Endothelial cell of umbilical vein (primary cell): ENCODE data around the gene MT1F. TPM values are rescaled to one million over a fixed set of nuclear protein-coding genes. Genes with fewer than 3 reads are reported as not detected.

Experiments used
- BruUV-seq: library from RNA; stranded (reverse); fragments of 400-500 nt; replicated peaks from 2 replicates; lab custom pipeline; 2021; lab: Mats Ljungman, UMichigan
- CTCF ChIA-PET: fragments of 300-600, 350-600 bp; sonication (Branson Sonifier 250); formaldehyde crosslinking; loops from one replicate; lab custom pipeline; 2021; ENCODE audit warnings: antibody characterized with exemption, inconsistent platforms; lab: Charles Lee
- POLR2A ChIA-PET: fragments of 300-600, 350-600 bp; sonication (Branson Sonifier 250); formaldehyde crosslinking; loops from one replicate; lab custom pipeline; 2021; ENCODE audit warnings: antibody characterized with exemption, inconsistent platforms; lab: Charles Lee
- DNase-seq: peaks from one replicate; pipeline ENCODE4 v3.0.0-alpha.2; 2011; ENCODE audit warnings: low read depth, low spot score
- FAIRE-seq: peaks from 2 replicates; lab custom pipeline; 2011; peaks lifted over from hg19 to GRCh38; lab: Jason Lieb, UNC
- H2AFZ ChIP-seq: 2 replicates; pipeline ENCODE4 v1.6.0; 2012; ENCODE audit warnings: low read depth, low read length, control low read depth, inconsistent platforms
- H3K27ac ChIP-seq: 2 replicates; pipeline ENCODE4 v1.5.1; 2011; ENCODE audit warnings: low read depth, mild to moderate bottlenecking, control low read depth, low read length, moderate library complexity; ENCODE audit not compliant: insufficient read depth
- H3K27me3 ChIP-seq, 2 experiments: 2 replicates each; pipeline versions ENCODE4 v1.6.0 to v1.6.1; 2011; ENCODE audit warnings: low read length in 2 of 2, mixed read lengths in 1 of 2; ENCODE audit not compliant: control insufficient read depth in 2 of 2, insufficient read depth in 2 of 2
- H3K36me3 ChIP-seq, 2 experiments: 2 replicates in 1 of 2; 3 replicates in 1 of 2; pipeline ENCODE4 v1.5.1; 2011; ENCODE audit warnings: low read length in 2 of 2, mild to moderate bottlenecking in 1 of 2, moderate library complexity in 1 of 2; ENCODE audit not compliant: control insufficient read depth in 2 of 2, insufficient read depth in 2 of 2; ENCODE audit errors: extremely low read depth in 1 of 2
- H3K4me1 ChIP-seq: 3 replicates; pipeline ENCODE4 v1.5.1; 2011; ENCODE audit warnings: mild to moderate bottlenecking, low read length; ENCODE audit not compliant: control insufficient read depth, insufficient read depth; ENCODE audit errors: extremely low read depth
- H3K4me2 ChIP-seq: 2 replicates; pipeline ENCODE4 v1.6.1; 2011; ENCODE audit warnings: low read length, control low read depth, mixed read lengths; ENCODE audit not compliant: insufficient read depth
- H3K4me3 ChIP-seq, 3 experiments: fragments of 200-600 bp in 1 of 3; sonication (generic), shearing (Covaris generic) in 1 of 3; replicated peaks in 1 of 3; 2 replicates each; pipeline ENCODE4 v1.5.1; 2011 to 2016; ENCODE audit warnings: control low read depth in 3 of 3, low read length in 3 of 3, mild to moderate bottlenecking in 2 of 3, inconsistent platforms in 1 of 3, low read depth in 1 of 3, moderate library complexity in 1 of 3; ENCODE audit not compliant: insufficient read depth in 1 of 3
- H3K79me2 ChIP-seq: 2 replicates; pipeline ENCODE4 v1.6.0; 2012; ENCODE audit warnings: low read length, inconsistent platforms; ENCODE audit not compliant: control insufficient read depth, insufficient read depth
- H3K9ac ChIP-seq: replicated peaks from 2 replicates; pipeline ENCODE3; 2011; ENCODE audit warnings: low read length, control low read depth; ENCODE audit not compliant: insufficient read depth; ENCODE audit errors: extremely low read depth
- H3K9me1 ChIP-seq: replicated peaks from 3 replicates; pipeline ENCODE4 v1.6.0; 2011; ENCODE audit warnings: mild to moderate bottlenecking, low read length; ENCODE audit not compliant: control insufficient read depth, insufficient read depth; ENCODE audit errors: extremely low read depth
- H3K9me3 ChIP-seq: replicated peaks from 2 replicates; pipeline ENCODE4 v1.5.1; 2012; ENCODE audit warnings: low read length, inconsistent platforms; ENCODE audit not compliant: control insufficient read depth, insufficient read depth
- H4K20me1 ChIP-seq: replicated peaks from 2 replicates; pipeline ENCODE3; 2011; ENCODE audit warnings: mild to moderate bottlenecking, low read length; ENCODE audit not compliant: control insufficient read depth, insufficient read depth; ENCODE audit errors: extremely low read depth
- GATA2 ChIP-seq: IDR thresholded peaks from 2 replicates; pipeline ENCODE4 v1.7.0; 2011; ENCODE audit warnings: low read depth, mild to moderate bottlenecking, moderate library complexity, mixed read lengths, low read length; ENCODE audit not compliant: insufficient read length, insufficient read depth
- JUN ChIP-seq: IDR thresholded peaks from 2 replicates; pipeline ENCODE4 v1.6.1; 2011; ENCODE audit warnings: borderline replicate concordance, low read depth; ENCODE audit not compliant: insufficient read length, insufficient read depth
- MAX ChIP-seq: IDR thresholded peaks from 2 replicates; pipeline ENCODE4 v1.6.1; 2011; ENCODE audit not compliant: insufficient read depth, insufficient read length
- MYC ChIP-seq: IDR thresholded peaks from one replicate; pipeline ENCODE4 v1.6.1; 2011; ENCODE audit warnings: mild to moderate bottlenecking, low read depth, low read length
- POLR2A ChIP-seq: IDR thresholded peaks from 2 replicates; pipeline ENCODE4 v1.6.1; 2012; ENCODE audit warnings: low read depth, mild to moderate bottlenecking, control low read depth, low read length
- dilution Hi-C: fragments of 300-500 bp; cut with MboI; formaldehyde crosslinking; loops from one replicate; pipeline ENCODE4 v1.15.0; 2019; ENCODE audit warnings: low sequenced_read_pairs; ENCODE audit not compliant: extremely low pct_ligation_motif_present
- intact Hi-C: fragments of 100-400 bp; cut with micrococcal nuclease; formaldehyde crosslinking; loops from one replicate; pipeline ENCODE4 v1.10.0; 2022
- polyA plus RNA-seq, 4 experiments: library from polyadenylated mRNA; depleted of rRNA in 3 of 4; stranded (reverse) in 3 of 4; unstranded in 1 of 4; fragments of >200 nt; gene quantifications; 2 replicates each; pipeline versions ENCODE4 v1.2.1 to v1.2.3, GENCODE V29; 2011 to 2012; ENCODE audit warnings: missing spikeins in 1 of 4
- total RNA-seq: library from RNA; stranded (reverse); gene quantifications from 2 replicates; pipeline ENCODE4 v1.2.3, GENCODE V29; 2021

MT1F gene
- total and polyA plus RNA-seq, 2 donors (not counting 3 experiments of a cell fraction or from before 2014, with no cell fraction given): 2.2 to 2.6 TPM

GRCh38 chr16:56640076-56640475, 17.7 kb upstream of the MT1F start:
- no peak for FAIRE-seq
- intact Hi-C loops (no loop called here), dilution Hi-C loops (no loop called here)
- DNase-seq: no peak
- POLR2A ChIA-PET: no interaction called here
- no peak overlapping the region for H3K4me2 ChIP-seq
- CTCF ChIA-PET: interaction anchor here (1.4 to 1.7 kb wide), 2 partner anchors 36 to 62 kb away, joined by 5 to 6 read pairs; no protein-coding TSS in a partner anchor
- H2AFZ ChIP-seq: no peak overlapping the region
- no TSS peak for BruUV-seq
- H3K79me2 ChIP-seq: no peaks in the 10 kb centered on the region
- no peaks in the 10 kb centered on the region for H3K36me3 ChIP-seq
- H4K20me1 ChIP-seq: no peaks in the 10 kb centered on the region
- no peak overlapping the region for H3K9ac ChIP-seq
- H3K9me1 ChIP-seq: no peaks in the 10 kb centered on the region
- H3K27ac ChIP-seq: no peak overlapping the region
- no peak overlapping the region for H3K4me3 ChIP-seq
- H3K9me3 ChIP-seq: no peaks in the 10 kb centered on the region
- H3K4me1 ChIP-seq: peaks cover 15% of the 10 kb centered on the region
- TF ChIP-seq MAX: no peak
- peaks cover 35 to 50% of the 10 kb centered on the region in 2 experiments for H3K27me3 ChIP-seq

- no peak for DNase-seq
- H3K9me3 ChIP-seq: no peaks in the 10 kb centered on the region
Observed at GRCh38 chr16:56641166-56641565, 16.6 kb upstream of the MT1F start.

More at GRCh38 chr16:56641166-56641565, 16.6 kb upstream of the MT1F start:
- H3K27me3 ChIP-seq: peaks cover 35 to 50% of the 10 kb centered on the region in 2 experiments
- no peak overlapping the region for H3K4me2 ChIP-seq
- H2AFZ ChIP-seq: no peak overlapping the region
- TF ChIP-seq POLR2A (no peak), JUN (no peak), MYC (no peak), GATA2 (no peak)
- no peaks in the 10 kb centered on the region for H3K36me3 ChIP-seq
- H3K27ac ChIP-seq: no peak overlapping the region
- H3K4me1 ChIP-seq: peaks cover 10% of the 10 kb centered on the region
- no peak for FAIRE-seq
- no peaks in the 10 kb centered on the region for H3K9me1 ChIP-seq
- intact Hi-C loops: no loop called here
- H3K4me3 ChIP-seq: no peak overlapping the region
- BruUV-seq: no TSS peak
- ChIA-PET CTCF (interaction anchor here (1.4 to 2.3 kb wide), 2 partner anchors 41 to 61 kb away, joined by 5 to 8 read pairs; no protein-coding TSS in a partner anchor), POLR2A (no interaction called here)
- no peaks in the 10 kb centered on the region for H4K20me1 ChIP-seq
- no peak overlapping the region for H3K9ac ChIP-seq
- dilution Hi-C loops: no loop called here
- no peaks in the 10 kb centered on the region for H3K79me2 ChIP-seq
